HG03139 (cell line): Measurements from ENCODE around the gene SLCO4A1.

Source experiments
- ATAC-seq: cut with Tn5 transposase; IDR thresholded peaks from one replicate; pipeline ENCODE4 v1.9.1; 2021; ENCODE audit not compliant: unreplicated experiment

SLCO4A1 gene

GRCh38 chr20:62710221-62710885, 68.0 kb downstream of the SLCO4A1 start:
- ATAC-seq: no peak

DNA sequence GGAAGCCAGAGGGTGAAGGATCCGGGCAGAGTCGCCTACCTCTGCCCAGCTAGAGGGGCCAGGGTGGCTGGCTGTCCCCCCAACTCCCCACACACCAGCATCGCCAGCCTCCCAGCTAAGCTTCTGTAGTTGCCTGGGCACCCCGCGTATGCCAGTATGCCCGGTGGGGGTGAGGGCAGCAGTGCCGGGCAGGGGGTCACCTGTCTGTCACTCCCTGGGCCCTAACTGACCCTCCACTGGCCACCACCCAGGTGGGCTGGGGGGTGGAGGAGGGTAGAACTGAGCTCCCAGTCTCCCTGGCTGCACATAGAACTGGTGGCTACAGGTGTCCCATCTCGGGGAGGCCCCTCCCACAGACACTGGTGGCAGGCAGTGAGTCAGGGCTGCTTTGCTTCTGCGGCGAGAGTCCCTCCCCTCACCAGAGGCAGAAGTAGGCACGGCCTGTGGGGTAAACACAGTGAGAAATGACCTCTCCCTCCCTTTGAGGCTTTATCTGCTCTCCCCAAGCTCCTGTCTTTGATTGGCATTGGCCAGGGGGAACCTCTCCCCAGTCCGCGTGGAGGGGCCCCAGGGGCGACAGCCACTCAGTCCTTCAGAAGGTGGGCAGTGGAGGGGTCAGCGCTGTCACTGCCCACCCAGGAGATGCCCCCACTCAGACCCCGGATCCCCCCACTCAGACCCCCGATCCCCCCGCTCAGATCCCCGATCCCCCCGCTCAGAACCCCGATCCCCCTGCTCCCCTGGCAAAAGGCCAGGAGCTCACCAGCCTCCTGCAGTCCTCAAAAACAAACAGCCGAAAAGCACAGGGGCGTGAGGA, 68.8 kb downstream of the SLCO4A1 start:
- ATAC-seq: no peak

GRCh38 chr20:62711703-62712101, 69.4 kb downstream of the SLCO4A1 start:
- ATAC-seq: no peak

GRCh38 chr20:62712606-62713005, 70.3 kb downstream of the SLCO4A1 start:
- no peak for ATAC-seq

GRCh38 chr20:62714006-62714405, 71.7 kb downstream of the SLCO4A1 start:
- ATAC-seq: no peak

DNA sequence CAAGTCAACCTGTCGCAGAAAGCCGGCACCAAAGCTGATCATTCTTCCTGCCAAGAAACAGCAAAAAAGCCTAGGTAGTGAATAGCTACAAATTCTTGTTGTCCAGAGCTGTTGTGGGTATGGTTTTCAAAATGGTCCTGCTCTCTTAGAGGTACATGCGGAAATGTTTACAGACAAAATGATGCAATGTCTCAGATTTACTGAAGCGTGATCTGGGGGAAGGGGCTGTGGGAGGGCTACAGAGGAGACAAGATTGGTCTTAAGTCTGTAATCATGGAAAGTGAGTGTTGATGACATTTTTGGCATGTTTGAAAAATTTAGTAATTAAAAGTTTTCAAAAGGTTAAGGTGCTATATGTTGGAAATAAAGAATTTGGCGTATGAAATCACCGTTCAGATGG, 72.5 kb downstream of the SLCO4A1 start:
- ATAC-seq: no peak

GRCh38 chr20:62715201-62715600, 72.9 kb downstream of the SLCO4A1 start:
- ATAC-seq: no peak

GRCh38 chr20:62716198-62716940, 74.1 kb downstream of the SLCO4A1 start:
- ATAC-seq: no peak

DNA sequence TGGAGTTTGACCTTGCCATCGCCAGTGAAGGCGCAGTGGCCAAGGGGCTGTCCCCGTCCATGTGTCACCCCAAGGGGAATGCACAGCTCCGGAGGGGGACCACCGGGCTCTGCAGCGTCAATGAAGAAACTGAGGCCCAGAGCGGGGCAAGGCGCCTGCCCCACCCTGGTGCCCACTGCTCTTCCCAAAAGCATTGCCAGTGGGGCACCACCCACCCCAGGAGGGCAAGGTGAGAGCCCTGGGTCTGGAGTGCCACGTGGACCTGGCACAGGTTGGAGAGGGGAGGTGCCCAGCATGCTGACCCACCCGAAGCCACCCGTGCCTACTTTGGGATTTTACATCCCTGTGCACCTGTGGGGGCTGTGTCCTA, 74.6 kb downstream of the SLCO4A1 start:
- ATAC-seq: no peak

DNA sequence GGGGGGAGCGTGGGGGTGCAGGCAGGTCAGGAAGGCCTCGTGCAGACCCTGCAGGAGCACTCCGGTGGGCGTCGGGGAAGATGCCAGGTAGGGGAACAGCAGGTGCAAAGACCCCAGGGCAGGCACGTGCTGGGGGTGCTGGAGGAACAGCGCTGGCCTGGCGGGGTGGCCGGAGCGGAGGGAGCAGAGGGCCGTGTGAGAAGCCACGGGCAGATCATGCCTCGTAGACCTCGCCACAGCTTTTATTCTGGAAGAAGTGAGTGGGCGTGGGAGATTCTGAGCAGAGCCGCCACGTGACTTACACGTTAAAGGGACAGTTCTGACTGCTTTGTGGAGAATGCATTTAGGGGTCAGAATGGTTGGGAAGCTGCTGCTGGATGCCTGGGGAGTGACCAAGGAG, 75.6 kb downstream of the SLCO4A1 start:
- no peak for ATAC-seq

DNA sequence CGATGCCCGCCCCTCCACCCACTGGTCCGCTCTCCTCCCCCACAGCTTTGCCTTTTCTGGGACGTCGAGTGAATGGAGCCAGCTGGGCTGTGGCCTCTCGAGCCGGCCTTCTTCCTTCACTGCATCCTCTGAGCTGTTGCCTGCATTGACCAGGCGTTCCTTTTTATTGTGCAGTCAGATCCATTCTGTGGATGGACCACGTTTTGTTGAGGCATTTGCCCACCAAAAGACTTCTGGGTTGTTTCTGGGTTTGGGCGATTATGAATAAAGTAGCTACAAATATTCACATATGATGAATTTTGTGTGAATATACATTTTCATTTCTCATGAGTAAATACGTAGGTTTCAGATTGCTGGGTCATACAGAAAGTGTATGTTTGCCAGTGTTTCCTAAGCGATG, 76.2 kb downstream of the SLCO4A1 start:
- no peak for ATAC-seq

GRCh38 chr20:62719250-62719935, 77.1 kb downstream of the SLCO4A1 start:
- ATAC-seq: no peak
